ENCODE measurements around the gene IGFALS.
"Not testable (repeated sequence)": the region's sequence is repeated elsewhere in the genome, so short reads cannot be mapped to it uniquely, and the experiment has no call there.

IGFALS gene

GRCh38 chr16:1817716-1818115 lies 24.2 kb upstream of the IGFALS start:
- no peak for DNase-seq

- no peak for DNase-seq
Observed at GRCh38 chr16:1817276-1817589, 23.7 kb upstream of the IGFALS start.

- no peak for DNase-seq
Observed at GRCh38 chr16:1816396-1817275, 23.1 kb upstream of the IGFALS start.

GRCh38 chr16:1815461-1815860 lies 22.0 kb upstream of the IGFALS start:
- no peak for DNase-seq

- DNase-seq = peak; percentile 26
Observed at GRCh38 chr16:1812732-1813163, 19.2 kb upstream of the IGFALS start.

GRCh38 chr16:1810536-1810935 lies 17.0 kb upstream of the IGFALS start:
- no peak for DNase-seq

- no peak for DNase-seq
Observed at GRCh38 chr16:1810106-1810505, 16.6 kb upstream of the IGFALS start.

GRCh38 chr16:1809281-1809801 lies 15.8 kb upstream of the IGFALS start:
- no peak for DNase-seq

GRCh38 chr16:1808691-1809090 lies 15.2 kb upstream of the IGFALS start:
- no peak for DNase-seq

- DNase-seq = no peak
Observed at GRCh38 chr16:1807626-1808025, 14.1 kb upstream of the IGFALS start.

- no peak for DNase-seq
Observed at GRCh38 chr16:1800701-1801100, 7.2 kb upstream of the IGFALS start.

GRCh38 chr16:1799263-1799662 lies 5.8 kb upstream of the IGFALS start:
- not testable (repeated sequence) for DNase-seq

- DNase-seq = no peak
Observed at GRCh38 chr16:1794908-1795666, 1.6 kb upstream of the IGFALS start.

- DNase-seq = peak; percentile 2
Observed at GRCh38 chr16:1794221-1794871, 841 bp upstream of the IGFALS start.

GRCh38 chr16:1792836-1793577 lies 498 bp downstream of the IGFALS start:
- peak; percentile 3 for DNase-seq

- peak; percentile 2 for DNase-seq
Observed at GRCh38 chr16:1791943-1792812, 1.3 kb downstream of the IGFALS start.

- peak; percentile 2 for DNase-seq
Observed at GRCh38 chr16:1791256-1791942, 2.1 kb downstream of the IGFALS start.

GRCh38 chr16:1790611-1791255 lies 2.8 kb downstream of the IGFALS start:
- DNase-seq = no peak

GRCh38 chr16:1790261-1790610 lies 3.3 kb downstream of the IGFALS start:
- DNase-seq = no peak

GRCh38 chr16:1789643-1790045 lies 3.9 kb downstream of the IGFALS start:
- DNase-seq = no peak

GRCh38 chr16:1788708-1789100 lies 4.8 kb downstream of the IGFALS start:
- no peak for DNase-seq
